ENCODE data around the gene CLDN20.

The CLDN20 gene

DNA sequence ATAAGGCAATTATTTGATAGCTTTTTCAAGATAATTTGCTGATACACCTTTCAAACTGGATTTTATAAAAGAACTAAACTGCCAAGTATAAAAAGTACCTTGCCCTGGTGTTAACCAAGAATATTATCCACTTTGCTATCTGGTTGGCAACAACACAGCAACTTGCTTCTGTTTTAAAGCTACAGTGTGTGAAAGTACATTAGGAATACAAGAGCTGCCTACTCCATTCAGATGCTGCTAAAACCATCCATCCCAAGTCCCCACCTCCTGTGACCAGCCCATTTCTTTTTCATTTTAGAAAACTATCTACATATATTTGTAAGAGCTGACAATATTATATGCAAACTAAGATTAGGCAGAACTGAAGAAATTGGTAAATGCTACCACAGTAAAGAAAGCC, 12.8 kb downstream of the CLDN20 start:
- CTCF ChIA-PET = interaction anchor here (0.6 to 2.1 kb wide), 8 partner anchors 8 to 695 kb away, joined by 3 to 9 read pairs (median 4); no protein-coding TSS in a partner anchor
- POLR2A ChIA-PET = no interaction called here
- TF ChIP-seq KLF1 (tag by site-specific recombination; IDR thresholded peaks at IDR 0.05) (no peak), GLIS2 (tag by site-specific recombination; IDR thresholded peaks at IDR 0.05) (no peak), ZNF184 (tag by site-specific recombination; IDR thresholded peaks at IDR 0.05) (no peak), BCL11B (tag by site-specific recombination; IDR thresholded peaks at IDR 0.05; ENCODE audit: low read depth) (no peak), ZNF404 (tag by site-specific recombination; IDR thresholded peaks at IDR 0.05) (no peak), ZNF530 (tag by site-specific recombination; IDR thresholded peaks at IDR 0.05; ENCODE audit: low read depth) (no peak), ZNF248 (tag by site-specific recombination; IDR thresholded peaks at IDR 0.05) (no peak), ZNF791 (tag by site-specific recombination; IDR thresholded peaks at IDR 0.05) (no peak), ZNF560 (tag by site-specific recombination; IDR thresholded peaks at IDR 0.05; ENCODE audit: borderline replicate concordance) (no peak), ZNF416 (tag by site-specific recombination; IDR thresholded peaks at IDR 0.05) (no peak), ZNF555 (tag by site-specific recombination; conservative IDR thresholded peaks at IDR 0.05) (no peak), ZNF501 (tag by site-specific recombination; IDR thresholded peaks at IDR 0.05) (no peak)
- TF ChIP-seq, protein P1, sequence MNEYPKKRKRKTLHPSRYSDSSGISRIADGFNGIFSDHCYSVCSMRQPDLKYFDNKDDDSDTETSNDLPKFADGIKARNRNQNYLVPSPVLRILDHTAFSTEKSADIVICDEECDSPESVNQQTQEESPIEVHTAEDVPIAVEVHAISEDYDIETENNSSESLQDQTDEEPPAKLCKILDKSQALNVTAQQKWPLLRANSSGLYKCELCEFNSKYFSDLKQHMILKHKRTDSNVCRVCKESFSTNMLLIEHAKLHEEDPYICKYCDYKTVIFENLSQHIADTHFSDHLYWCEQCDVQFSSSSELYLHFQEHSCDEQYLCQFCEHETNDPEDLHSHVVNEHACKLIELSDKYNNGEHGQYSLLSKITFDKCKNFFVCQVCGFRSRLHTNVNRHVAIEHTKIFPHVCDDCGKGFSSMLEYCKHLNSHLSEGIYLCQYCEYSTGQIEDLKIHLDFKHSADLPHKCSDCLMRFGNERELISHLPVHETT (tag by site-specific recombination; IDR thresholded peaks at IDR 0.05) = no peak
- TF ChIP-seq, protein P2, sequence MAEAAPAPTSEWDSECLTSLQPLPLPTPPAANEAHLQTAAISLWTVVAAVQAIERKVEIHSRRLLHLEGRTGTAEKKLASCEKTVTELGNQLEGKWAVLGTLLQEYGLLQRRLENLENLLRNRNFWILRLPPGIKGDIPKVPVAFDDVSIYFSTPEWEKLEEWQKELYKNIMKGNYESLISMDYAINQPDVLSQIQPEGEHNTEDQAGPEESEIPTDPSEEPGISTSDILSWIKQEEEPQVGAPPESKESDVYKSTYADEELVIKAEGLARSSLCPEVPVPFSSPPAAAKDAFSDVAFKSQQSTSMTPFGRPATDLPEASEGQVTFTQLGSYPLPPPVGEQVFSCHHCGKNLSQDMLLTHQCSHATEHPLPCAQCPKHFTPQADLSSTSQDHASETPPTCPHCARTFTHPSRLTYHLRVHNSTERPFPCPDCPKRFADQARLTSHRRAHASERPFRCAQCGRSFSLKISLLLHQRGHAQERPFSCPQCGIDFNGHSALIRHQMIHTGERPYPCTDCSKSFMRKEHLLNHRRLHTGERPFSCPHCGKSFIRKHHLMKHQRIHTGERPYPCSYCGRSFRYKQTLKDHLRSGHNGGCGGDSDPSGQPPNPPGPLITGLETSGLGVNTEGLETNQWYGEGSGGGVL (tag by site-specific recombination; IDR thresholded peaks at IDR 0.05) = no peak
- TF ChIP-seq, protein P3, sequence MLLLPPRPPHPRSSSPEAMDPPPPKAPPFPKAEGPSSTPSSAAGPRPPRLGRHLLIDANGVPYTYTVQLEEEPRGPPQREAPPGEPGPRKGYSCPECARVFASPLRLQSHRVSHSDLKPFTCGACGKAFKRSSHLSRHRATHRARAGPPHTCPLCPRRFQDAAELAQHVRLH (tag by site-specific recombination; IDR thresholded peaks at IDR 0.05) = no peak
- TF ChIP-seq, protein P4, sequence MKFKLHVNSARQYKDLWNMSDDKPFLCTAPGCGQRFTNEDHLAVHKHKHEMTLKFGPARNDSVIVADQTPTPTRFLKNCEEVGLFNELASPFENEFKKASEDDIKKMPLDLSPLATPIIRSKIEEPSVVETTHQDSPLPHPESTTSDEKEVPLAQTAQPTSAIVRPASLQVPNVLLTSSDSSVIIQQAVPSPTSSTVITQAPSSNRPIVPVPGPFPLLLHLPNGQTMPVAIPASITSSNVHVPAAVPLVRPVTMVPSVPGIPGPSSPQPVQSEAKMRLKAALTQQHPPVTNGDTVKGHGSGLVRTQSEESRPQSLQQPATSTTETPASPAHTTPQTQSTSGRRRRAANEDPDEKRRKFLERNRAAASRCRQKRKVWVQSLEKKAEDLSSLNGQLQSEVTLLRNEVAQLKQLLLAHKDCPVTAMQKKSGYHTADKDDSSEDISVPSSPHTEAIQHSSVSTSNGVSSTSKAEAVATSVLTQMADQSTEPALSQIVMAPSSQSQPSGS (tag by site-specific recombination; IDR thresholded peaks at IDR 0.05; ENCODE audit: low read depth) = no peak
- H3K4me3 ChIP-seq (ENCODE audit: low read depth, low read length) = no peak overlapping the region
- H3K9me3 ChIP-seq (ENCODE audit: control insufficient read depth, insufficient read depth, low read depth, low read length) = no peaks in the 10 kb centered on the region
- no peak overlapping the region for H3K27ac ChIP-seq (ENCODE audit: extremely low read depth, low read depth, low read length)
- H3K36me3 ChIP-seq (ENCODE audit: control insufficient read depth in 2 of 2, insufficient read depth in 1 of 2, low read length in 2 of 2) = peaks cover 0 to 37% of the 10 kb centered on the region in 2 experiments; a peak in 1 of 3 replicates
- H3K4me1 ChIP-seq (ENCODE audit: control insufficient read depth, insufficient read depth, low read length) = no peaks in the 10 kb centered on the region

DNA sequence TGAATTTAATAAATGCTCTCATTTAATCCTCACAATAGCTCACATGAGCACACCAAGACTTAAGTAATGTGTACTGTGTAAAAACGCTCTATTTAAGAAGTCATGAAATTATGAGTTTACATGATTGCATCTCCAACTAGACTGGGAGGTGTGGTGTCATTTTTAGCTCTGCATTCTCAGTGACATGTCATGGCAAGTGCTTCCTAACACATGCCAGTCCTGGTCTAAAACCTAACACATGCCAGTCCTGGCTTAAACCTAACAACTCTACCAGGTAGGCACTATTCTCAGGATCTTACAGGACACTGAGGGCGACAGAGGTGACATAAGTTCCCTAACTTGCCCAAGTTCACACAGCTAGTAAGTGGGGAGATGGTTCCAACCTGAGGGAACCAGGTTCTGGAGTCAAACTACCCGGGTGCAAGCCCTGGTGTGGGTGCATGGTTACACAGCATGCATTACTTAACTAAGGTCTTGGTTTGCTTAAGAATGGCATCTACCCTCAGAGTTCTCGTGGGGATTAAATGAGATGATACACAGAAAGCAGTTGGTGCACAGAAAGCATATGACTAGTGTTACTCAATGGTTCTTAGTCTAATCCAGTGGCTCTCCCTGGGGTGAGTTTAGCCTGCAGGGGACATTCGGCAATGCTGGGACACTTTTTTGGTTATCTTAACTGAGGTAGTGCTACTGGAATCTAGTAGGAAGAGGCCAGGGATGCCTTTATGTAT, 14.7 kb downstream of the CLDN20 start:
- H3K4me3 ChIP-seq (ENCODE audit: low read depth, low read length) = no peak overlapping the region
- no peaks in the 10 kb centered on the region for H3K4me1 ChIP-seq (ENCODE audit: control insufficient read depth, insufficient read depth, low read length)
- no peak overlapping the region for H3K27ac ChIP-seq (ENCODE audit: extremely low read depth, low read depth, low read length)
- CTCF ChIA-PET = interaction anchor here (0.6 kb wide), 1 partner anchor 10 kb away, joined by 3 read pairs; no protein-coding TSS in a partner anchor
- peaks cover 9 to 46% of the 10 kb centered on the region in 2 experiments for H3K36me3 ChIP-seq (ENCODE audit: control insufficient read depth in 2 of 2, insufficient read depth in 1 of 2, low read length in 2 of 2)
- no peaks in the 10 kb centered on the region for H3K9me3 ChIP-seq (ENCODE audit: control insufficient read depth, insufficient read depth, low read depth, low read length)
- TF ChIP-seq, protein P5, sequence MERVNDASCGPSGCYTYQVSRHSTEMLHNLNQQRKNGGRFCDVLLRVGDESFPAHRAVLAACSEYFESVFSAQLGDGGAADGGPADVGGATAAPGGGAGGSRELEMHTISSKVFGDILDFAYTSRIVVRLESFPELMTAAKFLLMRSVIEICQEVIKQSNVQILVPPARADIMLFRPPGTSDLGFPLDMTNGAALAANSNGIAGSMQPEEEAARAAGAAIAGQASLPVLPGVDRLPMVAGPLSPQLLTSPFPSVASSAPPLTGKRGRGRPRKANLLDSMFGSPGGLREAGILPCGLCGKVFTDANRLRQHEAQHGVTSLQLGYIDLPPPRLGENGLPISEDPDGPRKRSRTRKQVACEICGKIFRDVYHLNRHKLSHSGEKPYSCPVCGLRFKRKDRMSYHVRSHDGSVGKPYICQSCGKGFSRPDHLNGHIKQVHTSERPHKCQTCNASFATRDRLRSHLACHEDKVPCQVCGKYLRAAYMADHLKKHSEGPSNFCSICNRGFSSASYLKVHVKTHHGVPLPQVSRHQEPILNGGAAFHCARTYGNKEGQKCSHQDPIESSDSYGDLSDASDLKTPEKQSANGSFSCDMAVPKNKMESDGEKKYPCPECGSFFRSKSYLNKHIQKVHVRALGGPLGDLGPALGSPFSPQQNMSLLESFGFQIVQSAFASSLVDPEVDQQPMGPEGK (tag by site-specific recombination; IDR thresholded peaks at IDR 0.05) = no peak
- TF ChIP-seq ZNF664 (tag by site-specific recombination; IDR thresholded peaks at IDR 0.05) (peak; percentile 76), ZNF423 (tag by site-specific recombination; IDR thresholded peaks at IDR 0.05) (no peak), SP3 (tag by site-specific recombination; IDR thresholded peaks at IDR 0.05) (no peak)
- TF ChIP-seq, protein P6, sequence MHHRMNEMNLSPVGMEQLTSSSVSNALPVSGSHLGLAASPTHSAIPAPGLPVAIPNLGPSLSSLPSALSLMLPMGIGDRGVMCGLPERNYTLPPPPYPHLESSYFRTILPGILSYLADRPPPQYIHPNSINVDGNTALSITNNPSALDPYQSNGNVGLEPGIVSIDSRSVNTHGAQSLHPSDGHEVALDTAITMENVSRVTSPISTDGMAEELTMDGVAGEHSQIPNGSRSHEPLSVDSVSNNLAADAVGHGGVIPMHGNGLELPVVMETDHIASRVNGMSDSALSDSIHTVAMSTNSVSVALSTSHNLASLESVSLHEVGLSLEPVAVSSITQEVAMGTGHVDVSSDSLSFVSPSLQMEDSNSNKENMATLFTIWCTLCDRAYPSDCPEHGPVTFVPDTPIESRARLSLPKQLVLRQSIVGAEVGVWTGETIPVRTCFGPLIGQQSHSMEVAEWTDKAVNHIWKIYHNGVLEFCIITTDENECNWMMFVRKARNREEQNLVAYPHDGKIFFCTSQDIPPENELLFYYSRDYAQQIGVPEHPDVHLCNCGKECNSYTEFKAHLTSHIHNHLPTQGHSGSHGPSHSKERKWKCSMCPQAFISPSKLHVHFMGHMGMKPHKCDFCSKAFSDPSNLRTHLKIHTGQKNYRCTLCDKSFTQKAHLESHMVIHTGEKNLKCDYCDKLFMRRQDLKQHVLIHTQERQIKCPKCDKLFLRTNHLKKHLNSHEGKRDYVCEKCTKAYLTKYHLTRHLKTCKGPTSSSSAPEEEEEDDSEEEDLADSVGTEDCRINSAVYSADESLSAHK (tag by site-specific recombination; IDR thresholded peaks at IDR 0.05) = no peak
- POLR2A ChIA-PET = no interaction called here
